Stimulated activated CD4-positive, alpha-beta T cell treated with anti-CD3 and anti-CD28 coated beads, TNF-alpha, amount 100 ng/mL, for 1 hour (primary cell): Measurements from ENCODE around the gene STK40.

ENCODE experiments used
- DNase-seq, 3 donors: peaks; one replicate each; pipeline ENCODE4 v3.0.0-alpha.2; 2020; ENCODE audit warnings: low read depth in 3 of 3, low spot score in 1 of 3

Gene STK40

DNA sequence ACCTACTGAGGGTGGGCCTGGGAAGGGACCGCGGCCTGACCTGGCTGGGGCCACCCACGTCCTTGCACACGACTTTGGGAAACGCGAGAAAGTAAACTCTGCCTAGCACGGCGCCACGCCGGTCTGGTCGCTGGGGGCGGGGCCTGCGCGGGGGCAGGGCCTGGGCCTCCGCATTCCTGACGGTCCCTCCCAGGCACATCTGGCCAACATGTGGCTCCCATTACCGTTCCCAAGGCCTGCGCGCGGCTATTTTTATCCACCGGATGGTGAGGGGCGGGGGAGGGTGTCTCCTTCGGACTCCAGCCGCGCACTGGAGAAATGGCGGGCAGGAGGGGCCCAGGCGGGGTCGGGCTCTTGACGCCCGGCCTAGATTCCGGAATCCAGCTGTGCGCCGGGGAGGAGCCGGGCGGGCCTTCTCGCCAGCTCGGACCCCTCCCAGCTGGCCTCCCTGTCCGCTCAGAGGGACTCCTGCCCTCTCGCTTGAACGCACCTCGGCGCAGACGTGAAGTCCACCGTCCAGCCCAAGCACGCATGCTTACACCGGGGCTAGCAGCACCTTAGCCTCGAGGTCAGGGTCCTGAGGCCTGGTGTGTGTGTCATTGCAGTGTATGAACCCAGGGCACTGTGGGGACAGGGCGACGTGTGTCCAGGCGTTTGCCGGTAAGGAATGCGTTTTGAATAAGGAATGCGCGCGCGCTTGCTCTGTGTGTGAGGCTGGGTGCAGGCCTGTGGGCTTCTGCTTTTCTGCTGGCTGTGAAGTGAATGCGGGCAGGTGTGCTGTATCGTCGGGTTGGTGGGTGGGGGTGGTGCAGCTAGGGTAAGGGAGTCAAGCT is 64.4 kb downstream of the STK40 start:
- DNase-seq = no peak

DNA sequence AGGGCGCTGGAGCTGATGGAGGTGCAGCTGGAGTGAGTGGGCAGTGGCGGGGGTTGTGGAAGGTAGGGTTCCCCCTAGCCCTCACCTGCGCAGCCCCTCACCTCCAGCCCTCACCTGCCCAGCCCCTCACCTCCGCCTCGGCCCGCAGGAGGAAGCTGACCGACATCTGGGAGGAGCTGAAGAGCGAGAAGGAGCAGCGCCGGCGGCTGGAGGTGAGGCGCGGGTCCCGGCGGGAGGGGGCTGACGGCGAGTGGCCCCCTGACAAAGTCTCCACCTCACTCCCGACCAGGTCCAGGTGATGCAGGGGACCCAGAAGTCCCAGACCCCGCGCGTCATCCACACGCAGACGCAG is 65.0 kb downstream of the STK40 start:
- DNase-seq = no peak

DNA sequence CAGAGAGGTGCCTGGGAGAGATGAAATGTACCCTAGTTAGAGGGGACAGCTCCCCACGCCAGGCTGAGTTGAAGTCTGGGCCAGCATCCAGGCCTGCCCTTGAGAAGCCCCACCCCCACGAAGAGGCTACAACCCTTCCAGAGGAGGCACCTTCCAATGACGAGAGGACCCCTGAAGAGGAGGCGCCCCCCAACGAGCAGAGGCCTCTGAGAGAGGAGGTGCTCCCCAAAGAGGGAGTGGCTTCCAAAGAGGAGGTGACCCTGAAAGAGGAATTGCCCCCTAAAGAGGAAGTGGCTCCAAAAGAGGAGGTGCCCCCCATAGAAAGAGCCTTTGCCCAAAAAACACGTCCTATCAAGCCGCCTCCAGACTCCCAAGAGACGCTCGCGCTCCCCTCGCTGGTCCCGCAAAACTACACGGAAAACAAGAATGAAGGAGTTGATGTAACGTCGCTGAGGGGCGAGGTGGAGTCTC is 65.4 kb downstream of the STK40 start:
- DNase-seq = no peak

DNA sequence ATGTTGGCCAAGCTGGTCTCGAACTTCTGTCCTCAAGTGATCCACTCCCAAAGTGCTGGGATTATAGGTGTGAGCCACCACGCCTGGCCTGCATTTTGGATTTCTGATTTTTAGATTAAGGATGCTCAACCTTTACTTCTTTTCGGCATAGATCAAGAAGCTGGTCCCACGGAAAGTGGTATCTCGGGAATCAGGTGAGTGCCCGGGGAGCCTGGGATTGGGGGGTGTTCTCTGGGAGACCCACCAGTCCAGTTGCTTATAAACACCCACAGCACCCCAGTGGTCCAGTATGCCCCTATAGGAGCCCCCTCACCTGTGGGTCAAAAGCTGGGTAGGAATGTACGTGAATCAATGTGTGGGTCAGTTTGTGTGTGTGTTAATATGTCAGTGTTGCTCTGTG is 76.3 kb downstream of the STK40 start:
- no peak for DNase-seq

DNA sequence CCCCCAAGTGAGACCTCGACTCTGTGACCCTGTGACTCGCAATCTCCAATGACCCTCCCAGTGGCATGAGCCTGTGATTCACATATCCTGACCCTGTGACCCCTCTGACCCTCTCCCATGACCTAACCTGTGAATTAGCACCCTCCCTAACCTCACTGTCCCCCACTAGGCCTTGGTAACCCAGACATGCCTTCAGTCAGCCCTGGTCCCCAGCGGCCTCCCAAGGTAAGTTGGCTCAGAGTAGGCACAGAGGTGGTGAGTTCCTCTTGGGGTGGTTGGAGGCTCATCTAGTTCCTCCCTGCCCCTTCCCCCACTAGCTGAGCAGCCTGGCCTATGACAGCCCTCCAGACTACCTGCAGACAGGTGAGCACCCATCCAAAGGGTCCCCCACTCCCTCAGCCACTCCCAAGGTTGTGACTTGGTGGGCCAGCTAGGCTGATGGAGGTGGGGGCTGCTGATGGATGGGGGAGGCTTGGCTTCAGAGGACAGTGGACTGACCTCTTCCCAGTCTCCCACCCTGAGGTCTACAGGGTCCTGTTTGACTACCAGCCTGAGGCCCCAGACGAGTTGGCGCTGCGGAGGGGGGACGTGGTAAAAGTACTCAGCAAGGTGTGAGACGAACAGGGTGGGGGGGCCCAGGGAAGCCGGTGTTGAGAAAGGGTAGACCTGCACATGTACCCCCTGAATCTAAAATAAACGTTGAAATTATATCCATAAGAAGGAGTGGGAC is 78.0 kb downstream of the STK40 start:
- DNase-seq = no peak

DNA sequence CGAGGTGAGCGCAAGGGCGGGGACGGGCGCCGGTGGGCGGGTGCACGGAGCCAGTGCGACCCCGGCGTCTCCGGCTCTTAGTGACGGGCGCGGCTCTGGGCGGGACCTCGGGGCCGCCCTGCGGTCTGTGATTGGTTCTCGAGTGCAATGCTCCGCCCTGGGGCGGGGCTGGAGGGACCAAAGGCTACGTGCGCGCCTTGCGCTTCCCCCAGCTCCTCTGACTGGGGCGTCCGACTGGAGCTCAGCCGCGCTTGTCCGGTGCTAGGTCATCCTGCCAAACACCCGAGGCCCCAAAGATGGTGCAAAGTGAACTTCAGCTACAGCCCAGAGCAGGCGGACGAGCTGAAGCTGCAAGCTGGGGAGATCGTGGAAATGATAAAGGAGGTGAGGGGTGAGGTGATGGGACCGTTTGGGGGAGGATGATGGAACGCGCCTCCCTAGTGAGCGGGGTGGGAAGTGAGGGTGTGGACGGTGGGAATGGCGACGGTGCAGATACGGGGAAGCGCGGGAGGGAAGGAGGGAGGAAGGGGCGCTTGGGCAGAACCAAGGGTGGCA is 78.7 kb downstream of the STK40 start:
- peak; percentile 69 to 89 (median 83) for DNase-seq

DNA sequence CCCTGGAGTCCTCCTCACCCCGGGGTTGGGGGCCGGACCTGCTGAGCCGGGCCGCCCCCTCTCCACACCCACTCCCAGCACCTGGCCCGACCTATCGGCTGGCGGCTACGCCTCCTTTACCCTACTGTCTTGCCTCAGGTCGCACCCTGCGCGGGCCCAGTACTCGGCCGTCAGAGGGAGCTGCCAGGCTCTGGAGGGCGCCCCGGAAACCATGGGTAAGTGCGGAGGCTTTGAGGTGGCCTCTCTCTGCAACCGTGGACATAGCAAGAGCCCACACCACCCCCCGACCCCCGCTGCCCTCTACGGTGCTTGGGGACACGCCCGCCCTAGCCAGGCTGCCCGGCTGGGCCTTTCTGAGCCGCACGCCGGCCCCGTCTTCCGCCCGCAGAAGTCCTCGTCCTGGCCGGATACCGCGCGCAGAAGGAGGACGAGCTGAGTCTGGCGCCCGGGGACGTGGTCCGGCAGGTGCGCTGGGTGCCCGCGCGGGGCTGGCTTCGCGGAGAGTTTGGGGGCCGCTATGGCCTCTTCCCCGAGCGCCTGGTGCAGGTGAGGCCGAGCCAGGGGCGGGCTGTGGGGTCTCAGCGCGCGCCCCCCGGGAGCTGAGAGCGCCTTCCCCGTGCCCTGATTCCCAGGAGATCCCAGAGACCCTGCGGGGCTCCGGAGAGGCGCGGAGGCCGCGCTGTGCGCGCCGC is 79.4 kb downstream of the STK40 start, which contains the start of gene SH3D21:
SH3D21 (plus strand) TSS at position 159 of the 692 bp plus-strand sequence; CDS start at position 212, 53 bp downstream.
- DNase-seq = no peak

DNA sequence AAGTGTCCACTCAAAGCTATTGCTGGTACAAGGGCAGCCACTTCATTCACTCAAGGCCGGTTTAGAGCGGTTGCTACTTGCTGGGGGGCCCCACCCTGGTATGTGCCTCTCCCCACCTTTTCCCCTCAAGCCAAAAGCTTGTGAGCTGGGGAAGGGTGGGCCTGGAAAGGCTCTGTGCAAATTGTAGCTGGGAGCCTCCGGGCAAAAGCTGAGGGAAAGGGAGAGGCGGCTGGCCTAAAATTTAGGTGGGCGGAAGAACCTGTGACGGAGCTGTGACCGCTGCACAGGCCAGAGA is 79.9 kb downstream of the STK40 start:
- DNase-seq = no peak

DNA sequence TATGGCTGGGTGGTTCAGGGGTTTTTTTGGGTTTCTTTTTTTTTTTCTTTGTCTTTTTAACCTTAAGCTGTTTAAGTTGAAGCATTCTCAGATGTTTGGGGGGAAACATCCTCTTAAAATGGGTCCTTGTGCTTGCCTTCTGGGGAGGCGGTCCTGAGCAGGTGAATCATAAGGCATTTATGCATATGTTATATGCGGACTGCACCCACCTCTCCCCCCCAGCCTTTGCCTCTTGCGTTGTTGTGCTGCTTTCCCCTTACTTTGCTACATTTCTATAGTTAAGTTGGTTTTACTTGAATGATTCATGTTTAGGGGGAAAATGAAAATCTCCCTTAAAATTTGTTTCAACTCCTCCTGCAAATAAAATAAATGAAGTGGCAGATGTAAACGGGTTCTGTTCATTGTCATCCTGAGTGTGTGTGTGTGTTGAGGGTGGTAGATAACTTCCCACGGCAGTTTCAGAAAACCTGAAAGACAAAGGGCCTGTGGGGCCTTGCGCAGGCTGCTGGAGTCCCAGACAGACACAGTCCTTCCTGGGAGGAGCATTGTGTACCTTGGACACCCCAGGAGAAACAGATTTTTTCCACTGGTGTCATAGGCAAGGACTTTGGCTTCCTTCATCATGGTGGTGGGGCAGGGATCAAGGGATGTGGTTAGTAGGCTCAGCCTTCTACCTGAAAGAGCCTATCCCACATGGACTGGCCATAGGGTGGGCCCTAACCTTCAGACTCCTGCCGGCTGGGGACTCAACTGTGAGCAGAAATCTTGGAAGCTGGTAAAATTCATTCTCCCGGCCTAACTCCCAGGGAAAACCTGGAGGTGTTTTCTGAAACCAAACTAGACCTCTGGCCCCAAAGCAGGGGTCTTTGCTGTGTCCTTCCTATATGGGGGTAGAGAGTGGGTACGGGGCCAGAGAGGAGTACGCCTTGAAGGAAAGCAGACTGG is 80.5 kb downstream of the STK40 start:
- DNase-seq = no peak

DNA sequence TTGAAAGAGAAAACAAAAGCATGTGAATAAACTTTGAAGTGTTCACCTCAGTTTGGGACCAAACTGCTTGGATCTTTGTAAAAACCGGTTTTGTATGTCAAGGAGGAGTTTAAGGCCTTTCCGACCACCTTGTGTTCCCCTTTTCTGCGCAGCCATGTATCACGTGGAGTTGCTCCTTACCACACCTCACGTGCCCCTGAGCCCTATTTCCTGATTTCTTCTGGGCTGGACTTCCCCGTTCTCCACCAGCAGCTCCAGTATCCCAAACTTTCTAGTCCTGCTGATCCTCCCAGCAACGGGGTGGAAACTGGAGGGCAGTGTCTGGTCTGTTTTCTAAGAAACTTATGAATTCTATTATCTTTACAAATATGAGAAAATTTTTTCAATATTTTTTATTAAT is 81.2 kb downstream of the STK40 start:
- no peak for DNase-seq

DNA sequence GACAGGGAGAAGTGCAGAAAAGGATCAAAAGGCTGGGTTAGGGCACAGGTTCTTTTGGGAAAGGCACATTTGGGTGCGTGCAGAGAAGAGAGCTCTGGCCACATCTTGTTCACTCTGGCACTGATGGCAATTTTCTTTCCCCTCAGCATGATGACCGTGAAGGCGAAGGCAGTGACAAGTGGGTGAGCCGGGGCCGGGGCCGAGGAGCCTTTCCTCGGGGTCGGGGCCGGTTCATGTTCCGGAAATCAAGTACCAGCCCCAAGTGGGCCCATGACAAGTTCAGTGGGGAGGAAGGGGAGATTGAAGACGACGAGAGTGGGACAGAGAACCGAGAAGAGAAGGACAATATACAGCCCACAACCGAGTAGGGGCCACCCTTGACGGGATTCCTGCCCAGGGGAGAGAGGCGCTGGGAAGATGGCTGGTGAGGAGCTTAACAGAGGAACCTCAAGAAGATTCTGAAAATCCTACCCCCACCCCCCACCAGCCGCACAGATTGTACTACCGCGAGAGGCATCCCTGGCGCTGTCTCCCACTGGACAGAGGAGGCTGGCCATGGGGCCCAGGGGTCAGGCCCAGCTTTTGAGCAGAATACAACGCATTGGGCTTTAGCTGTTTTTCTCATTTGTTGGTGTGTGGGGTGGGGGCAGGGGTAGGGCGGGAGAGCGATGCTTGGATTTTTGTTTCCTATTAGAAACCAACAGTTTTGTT is 81.9 kb downstream of the STK40 start:
- DNase-seq = no peak

DNA sequence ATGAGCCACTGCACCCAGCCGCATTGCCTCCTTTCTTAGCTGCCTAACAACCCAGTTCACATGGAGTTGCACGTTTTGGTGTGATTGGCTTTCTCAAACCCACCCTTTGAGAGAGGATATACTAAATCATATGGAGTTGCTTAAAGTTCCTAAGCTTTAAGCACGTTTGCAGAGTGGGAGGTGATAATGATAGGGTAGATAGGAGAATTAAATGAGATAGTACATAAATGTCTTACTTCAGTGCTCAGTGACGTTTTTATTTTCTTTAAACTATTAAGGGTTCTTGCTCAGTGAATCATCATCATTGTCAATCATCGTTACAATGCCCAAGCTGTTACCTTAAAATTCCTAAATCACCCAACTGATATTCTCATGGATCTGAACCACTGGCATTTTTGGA is 82.5 kb downstream of the STK40 start:
- no peak for DNase-seq

DNA sequence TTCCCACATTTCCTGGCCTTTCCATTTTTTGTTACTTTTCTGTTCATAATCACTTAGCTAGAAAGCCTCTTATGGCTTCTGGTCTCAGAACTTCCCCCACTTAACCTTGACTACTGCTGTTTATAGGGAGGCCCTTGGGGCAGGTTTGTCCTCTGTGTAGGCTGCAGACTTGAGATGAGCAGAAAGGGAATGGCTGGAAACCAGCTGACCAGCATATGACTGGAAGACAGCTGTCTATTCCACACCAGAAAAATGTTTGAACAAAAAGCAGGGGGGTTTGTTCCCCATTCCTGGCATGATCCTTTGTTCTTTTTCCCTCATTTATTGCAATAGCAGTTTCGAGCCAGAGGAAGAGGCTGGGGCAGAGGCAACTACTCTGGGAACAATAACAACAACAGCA is 84.5 kb downstream of the STK40 start:
- no peak for DNase-seq

DNA sequence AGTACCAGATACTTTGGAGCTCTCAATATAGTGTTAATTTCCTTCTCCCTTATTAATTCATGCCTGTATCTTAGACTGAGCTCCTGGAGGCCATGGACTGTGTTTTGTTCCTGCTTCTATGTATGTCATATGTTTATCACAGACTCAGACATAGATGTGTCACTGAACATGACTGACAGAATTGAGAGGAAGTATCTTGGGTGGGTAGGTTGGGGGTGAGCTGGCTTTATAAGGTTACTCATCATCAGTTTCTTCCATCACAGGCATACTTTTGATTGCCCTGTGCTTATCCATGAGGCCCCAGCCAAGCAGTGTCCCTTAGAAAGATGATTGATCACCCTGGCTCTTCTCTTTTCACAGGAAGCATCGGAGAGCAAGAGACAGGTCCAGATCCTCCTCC is 85.2 kb downstream of the STK40 start:
- DNase-seq = no peak

DNA sequence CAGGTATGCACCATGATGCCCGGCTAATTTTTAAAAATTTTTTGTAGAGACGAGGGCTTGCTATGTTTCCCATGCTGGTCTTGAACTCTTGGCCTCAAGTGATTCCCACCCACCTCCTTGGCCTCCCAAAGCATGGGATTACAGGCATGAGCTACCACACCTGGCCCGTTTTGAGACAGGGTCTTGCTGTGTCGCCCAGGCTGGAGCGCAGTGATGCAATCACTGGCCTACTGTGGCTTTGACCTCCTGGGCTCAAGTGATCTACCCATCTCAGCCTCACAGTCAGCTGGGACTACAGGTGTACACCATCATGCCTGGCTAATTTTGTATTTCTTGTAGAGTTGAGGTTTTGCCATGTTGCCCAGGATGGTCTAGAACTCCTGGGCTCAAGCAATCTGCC is 87.1 kb downstream of the STK40 start:
- DNase-seq = no peak

DNA sequence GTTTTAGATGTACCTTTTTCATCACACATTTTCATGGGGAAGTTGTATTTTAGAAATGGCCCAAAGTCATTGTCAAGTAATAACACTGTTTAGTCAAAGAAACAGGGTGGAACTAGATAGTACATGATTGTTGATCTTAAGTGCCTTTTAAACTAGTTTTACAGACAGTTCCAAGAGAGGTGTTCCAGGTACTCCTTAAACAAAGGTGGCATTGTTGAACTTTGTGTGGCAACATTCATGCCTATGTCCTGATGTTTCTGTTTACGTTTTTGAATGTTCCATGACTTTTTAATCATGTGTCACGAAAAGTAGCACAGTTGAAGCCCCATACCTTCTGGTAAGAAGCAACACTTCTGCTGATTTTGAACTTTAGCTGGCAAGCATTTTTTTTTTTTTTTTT is 88.7 kb downstream of the STK40 start:
- DNase-seq = no peak

DNA sequence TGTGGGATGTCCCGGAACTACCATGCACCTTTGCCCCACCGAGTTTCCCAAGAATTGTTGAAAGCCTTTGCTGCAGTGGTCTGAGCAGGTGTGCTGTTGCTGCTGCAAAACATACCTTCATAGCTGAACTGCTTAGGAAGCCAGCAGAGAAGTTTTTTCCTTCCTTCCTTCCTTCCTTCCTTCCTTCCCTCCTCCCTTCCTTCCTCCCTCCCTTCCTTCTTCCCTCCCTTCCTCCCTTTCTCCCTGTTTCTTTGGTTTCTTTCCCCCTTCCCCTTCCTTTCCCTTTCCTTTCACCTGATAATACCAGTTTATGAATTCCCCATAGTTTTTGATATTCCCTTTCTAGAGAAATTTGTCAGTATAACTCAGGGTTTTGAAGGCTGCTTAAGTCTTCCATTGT is 90.3 kb downstream of the STK40 start:
- DNase-seq = no peak
